ENCODE results near the gene GAS5.
"Not testable (repeated sequence)": the region's sequence is repeated elsewhere in the genome, so short reads cannot be mapped to it uniquely, and the experiment has no call there.

The GAS5 gene

GRCh38 chr1:173868266-173869020 is 654 bp upstream of the GAS5 start, which contains the start of gene ZBTB37:
Gene ZBTB37 (plus strand): TSS chr1:173868380. CDS start chr1:173870226, 1,846 bp downstream.
- peak; percentile 81 to 91 (median 88) for DNase-seq

DNA sequence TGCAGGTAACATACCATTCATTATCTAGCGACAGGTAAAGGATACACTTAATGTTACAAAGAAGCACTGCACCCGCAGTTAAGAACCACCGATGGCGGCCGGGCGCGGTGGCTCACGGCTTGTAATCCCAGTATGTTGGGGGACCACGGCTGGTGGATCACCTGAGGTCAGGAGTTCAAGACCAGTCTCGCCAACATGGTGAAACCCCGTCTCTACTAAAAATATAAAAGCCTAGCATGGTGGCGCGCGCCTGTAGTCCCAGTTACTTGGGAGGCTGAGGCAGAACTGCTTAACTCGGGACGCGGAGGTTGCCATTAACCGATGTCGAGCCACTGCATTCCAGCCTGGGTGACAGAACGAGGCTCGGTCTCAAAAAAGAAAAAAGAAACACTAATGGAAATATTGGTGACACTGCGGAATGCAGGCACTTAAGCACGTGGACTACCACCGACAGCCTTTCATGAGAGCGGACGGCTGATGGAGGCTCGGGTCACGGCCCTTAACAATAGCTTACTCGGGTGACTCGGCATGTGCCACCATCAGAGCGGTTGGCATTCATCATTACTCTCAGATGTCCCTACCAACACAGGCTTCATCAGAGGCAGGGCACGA is 542 bp downstream of the GAS5 start:
- peak in 2 of 4 experiments; percentile 41 to 42 for DNase-seq

DNA sequence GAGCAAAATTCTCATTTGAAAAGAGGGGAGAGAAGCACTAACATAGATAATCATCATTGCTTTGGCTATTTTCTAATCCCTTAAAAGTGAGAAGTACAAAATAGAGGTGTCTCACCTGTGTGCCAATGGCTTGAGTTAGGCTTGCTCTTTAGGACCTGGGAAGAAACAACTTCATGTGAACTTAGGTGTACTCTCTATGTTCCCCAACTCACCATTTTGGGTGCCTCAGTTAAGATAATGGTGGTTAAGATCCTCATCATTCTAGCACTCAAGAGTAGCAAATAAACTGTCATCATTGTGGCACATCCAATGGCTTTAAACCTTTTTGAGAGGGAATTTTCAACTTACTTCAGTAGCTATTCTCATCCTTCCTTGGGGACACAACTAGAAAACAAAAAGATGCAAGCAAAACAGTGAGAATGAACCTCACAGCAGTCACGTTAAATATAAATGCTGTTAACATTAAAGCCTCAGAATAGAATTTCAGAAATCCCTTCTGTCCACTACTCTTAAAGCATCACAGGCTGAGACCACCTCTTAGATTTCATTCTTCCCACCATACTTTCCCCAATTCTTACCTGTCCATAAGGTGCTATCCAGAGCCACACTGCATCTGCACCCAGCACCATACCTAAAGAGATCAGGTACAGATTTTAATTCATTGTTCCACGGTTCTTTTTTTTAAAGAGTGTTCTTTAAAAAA is 1.2 kb downstream of the GAS5 start:
- DNase-seq = no peak

GRCh38 chr1:173865468-173866164 is 2.2 kb downstream of the GAS5 start:
- DNase-seq = no peak

DNA sequence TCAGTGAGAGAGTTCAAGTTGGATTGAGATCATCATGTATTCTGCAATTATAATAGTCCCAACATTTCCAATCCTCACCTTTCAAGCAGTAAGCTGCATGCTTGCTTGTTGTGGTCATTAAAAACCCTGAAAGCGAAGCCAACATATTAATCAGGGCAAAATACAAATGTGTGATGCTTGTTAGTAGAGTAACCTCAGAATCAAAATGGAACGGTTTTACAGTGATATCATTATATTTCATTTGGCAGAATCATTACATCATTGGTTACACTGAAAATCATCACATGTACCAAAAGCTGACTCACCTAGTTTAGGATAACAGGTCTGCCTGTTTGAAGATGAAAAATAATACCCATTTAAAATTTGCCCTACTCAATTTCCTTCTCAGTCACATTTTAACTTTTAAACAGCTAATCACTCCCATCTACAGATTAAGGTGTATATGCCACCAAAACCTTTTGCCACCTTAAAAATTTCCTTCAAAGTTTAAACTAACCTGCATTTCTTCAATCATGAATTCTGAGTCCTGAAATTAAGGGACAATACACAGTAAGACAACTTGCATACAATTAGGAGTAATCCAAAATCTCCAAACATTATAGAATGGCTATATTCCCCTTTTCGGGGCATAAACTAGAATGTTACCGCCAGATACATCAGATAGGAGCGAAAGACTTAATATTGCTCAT is 3.5 kb downstream of the GAS5 start:
- DNase-seq = no peak

DNA sequence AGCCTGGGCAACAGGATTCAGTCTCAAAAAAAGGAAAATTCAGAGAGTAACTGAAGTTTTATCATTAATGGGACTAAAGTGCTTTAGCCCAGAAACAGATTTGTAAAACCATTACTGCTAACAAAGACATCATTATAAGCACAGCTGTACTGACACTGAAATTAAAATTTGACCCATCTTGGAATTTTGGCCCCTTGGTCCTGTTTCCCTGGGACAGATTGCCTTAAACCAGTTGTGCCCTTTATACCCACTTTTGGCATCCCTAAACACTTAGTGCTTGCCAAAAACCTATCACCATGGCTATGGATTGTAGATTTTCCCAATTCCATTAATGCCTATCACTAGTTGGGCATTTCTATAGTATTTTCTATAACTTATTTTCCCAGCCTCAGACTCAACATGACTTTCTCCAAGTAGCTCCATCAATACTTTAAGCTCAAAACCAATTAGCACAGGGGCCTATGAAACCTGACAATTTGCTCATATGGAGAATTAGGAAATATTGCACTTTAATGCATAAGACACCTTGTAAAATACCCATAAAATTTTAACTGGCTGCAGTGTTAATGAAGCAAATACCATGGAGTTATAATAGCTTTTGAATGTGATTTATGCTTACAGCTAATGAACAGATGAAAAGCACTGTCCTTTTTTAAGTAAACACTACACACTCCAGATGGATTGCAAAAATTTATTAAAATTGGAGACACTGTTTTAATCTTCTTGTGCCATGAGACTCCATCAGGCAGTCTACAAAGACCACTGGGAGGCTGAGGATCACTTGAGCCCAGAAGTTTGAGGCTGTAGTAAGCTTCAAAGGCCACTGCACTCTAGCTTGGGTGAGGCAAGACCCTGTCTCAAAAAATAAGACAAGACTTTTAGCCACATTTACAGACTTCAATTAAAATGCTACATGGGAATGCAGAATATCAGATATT is 4.3 kb downstream of the GAS5 start:
- DNase-seq = no peak

- no peak for DNase-seq
These were observed 5.0 kb downstream of the GAS5 start for GRCh38 chr1:173862769-173863223.

- DNase-seq = not testable (repeated sequence)
These were observed 5.5 kb downstream of the GAS5 start for GRCh38 chr1:173862146-173862768.

DNA sequence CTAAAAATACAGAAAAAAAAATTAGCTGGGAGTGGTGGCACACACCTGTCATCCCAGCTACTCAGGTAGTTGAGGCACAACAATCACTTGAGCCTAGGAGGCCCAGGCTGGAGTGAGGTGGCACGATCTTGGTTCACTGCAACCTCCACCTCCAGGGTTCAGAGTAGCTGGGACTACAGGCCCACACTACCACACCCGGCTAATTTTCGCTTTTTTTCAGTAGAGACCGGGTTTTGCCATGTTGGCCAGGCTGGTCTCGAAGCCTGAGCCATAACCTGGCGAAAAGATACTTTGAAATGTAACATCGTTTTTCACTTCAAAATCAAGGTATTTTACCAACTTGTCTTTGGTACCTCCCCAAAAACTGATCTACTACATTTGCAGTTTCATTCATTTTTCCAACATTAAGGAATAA is 6.1 kb downstream of the GAS5 start:
- no peak for DNase-seq

DNA sequence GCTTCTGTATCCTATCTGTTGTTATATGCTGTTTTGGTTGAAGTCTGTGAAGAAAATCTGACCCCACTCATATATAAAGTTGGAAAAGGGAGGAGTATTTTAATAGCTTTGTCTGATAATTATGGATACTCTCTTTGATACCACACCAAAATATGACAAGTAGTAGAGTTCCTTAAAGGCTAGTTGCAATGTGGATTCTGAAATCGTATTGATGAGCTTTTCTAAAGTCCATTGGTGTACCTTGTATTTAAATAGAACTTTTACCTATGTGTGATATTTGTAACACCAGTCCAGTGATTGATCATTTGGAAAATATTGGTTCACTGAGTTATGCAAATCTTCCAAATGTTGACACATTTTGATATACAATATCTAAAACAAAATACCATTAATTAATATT is 7.7 kb downstream of the GAS5 start:
- DNase-seq = no peak

- not testable (repeated sequence) for DNase-seq
These were observed 8.2 kb downstream of the GAS5 start for GRCh38 chr1:173859547-173859946.

GRCh38 chr1:173857363-173857917 is 10.3 kb downstream of the GAS5 start:
- DNase-seq = no peak

DNA sequence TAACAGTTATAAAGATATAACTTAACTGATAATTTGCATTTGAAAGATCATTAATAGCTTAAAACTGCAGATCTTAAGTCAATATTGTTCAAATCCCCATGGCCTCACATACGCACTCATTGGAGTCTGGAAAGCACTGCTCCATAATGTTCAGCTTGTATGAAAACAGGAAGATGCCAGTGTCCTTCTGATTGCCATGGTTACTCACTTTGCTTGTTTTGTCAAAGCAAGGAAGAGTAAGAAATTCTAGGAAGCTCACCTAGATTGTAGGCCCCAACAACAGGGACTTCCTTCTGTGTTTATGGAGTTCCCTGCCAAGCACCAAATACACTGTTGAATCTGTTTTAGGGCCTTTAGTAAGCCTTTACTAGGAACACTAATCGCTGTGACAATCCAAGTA is 10.9 kb downstream of the GAS5 start:
- DNase-seq = no peak

- DNase-seq = no peak
These were observed 11.8 kb downstream of the GAS5 start for GRCh38 chr1:173856014-173856413.

- no peak for DNase-seq
These were observed 14.7 kb downstream of the GAS5 start for GRCh38 chr1:173853074-173853473.

DNA sequence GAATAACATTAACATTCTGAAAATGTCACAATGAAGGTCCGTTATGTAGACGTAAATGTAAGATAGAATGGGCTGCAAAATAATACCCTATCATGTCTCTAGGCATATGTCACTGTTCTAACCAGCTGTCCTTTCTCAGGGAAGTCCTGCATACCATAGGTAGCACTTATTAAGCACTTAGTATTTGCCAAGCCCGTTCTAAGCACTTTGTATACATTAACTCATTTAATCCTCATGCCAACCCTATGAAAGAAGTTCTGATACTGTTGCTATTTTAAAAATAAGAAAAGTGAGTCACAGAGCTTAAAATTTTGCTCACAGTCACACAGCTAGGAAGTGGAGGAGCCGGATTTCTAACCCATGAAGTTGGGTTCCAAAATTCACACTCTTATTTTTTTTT is 15.7 kb downstream of the GAS5 start:
- no peak for DNase-seq

DNA sequence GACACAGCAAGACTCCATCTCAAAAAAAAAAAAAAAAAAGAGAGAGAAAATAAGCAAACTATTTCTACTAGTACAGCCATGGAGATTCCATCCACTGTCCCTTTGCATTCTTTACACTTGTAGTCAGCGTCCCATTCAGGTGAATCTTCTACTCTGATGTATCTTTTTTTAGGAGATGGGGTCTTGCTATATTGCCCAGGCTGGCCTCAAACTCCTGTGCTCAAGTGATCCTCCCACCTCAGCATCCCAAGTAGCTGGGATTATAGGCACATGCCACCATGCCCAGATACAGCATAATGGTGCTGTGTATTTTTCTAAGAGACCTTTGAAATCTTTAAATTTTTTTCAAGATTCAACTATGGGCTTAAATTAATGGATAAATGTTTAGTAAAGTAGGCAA is 35.0 kb downstream of the GAS5 start:
- no peak for DNase-seq

DNA sequence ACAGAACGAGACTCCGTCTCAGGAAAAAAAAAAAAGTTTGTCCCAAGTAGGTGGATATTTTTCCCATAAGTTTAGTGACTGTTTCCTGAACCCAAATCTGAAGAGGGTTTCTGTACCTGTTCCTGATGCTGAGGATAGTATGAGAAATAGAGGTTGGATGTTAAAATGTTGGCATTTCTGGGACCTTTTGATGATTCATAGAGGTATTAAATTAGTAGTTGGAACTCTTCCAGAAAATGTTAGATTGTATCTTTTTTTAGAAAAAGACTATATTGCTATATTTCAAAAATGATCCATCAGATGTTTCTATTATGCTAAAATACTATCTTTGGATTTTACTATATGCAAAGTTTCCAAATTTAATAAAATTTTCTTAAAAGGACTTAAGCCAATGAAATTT is 40.2 kb downstream of the GAS5 start:
- DNase-seq = no peak

DNA sequence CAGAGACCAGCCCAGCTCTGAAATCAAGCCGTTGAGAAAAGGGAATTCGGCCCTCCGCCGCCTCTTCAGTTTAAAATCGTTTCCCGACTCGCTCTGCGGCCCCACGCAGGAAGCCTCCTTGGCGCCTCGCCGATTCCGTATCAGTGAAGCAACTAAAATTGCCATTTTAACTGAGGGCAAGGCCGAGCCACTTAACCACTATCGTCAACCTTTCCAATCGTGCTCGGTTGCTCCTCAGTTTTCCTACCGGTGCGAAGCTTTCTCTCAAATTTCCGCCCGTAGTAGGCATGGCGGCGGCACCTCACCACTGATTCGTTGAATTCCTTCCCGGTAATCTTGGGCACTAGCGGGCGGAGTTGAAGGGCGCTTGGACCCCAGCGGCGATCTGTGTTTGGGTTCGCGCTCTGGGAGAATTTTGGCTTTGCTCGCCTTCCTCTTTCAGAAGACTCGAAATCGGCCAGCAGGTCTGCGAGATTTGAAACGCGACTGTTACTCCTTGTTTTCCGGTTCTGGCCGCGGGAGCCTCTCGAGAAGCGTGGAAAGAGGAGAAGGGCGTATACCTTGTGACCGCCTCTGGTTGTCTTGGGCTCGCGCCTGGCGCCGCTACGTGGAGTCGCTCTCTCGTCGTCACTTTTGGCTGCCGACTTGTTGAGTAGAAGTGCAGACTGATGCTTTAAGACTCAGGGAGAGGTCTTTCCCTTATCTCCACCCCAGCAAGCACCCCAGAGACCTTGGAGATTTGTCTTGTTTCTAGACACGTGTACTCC is 43.3 kb downstream of the GAS5 start, which contains the start of the genes CENPL and DARS2:
Gene CENPL (minus strand): TSS at position 569 of the 767 bp plus-strand sequence. CDS start 13,584 bp downstream, outside the sequence.
Gene DARS2 (plus strand): TSS at position 359 of the 767 bp plus-strand sequence. CDS start 557 bp downstream, outside the sequence.
- peak; percentile 64 to 76 (median 76) for DNase-seq

Data from activated CD4-positive, CD25-positive, alpha-beta regulatory T cell (primary cell).